Epithelial cell of proximal tubule (primary cell): ENCODE results near the gene OXER1. TPM values are rescaled to one million over a fixed set of nuclear protein-coding genes. Genes with fewer than 3 reads are reported as not detected.

ENCODE experiments used
- DNase-seq: peaks from one replicate; pipeline ENCODE4 v3.0.0-alpha.2; 2011; ENCODE audit warnings: low read depth
- H3K4me3 ChIP-seq: 2 replicates; pipeline ENCODE4 v1.5.1; 2011; ENCODE audit warnings: low read depth, mild to moderate bottlenecking, low read length
- CTCF ChIP-seq: conservative IDR thresholded peaks from 2 replicates; pipeline ENCODE4 v1.5.1; 2012; ENCODE audit warnings: low read depth, mild to moderate bottlenecking, low read length
- total RNA-seq: library from RNA; depleted of rRNA; stranded (reverse); fragments of >200 nt; gene quantifications from 2 replicates; pipeline ENCODE4 v1.2.3, GENCODE V29; 2015

The OXER1 gene
- total RNA-seq, 1 donor from 2014 or later, result not detected

GRCh38 chr2:42748840-42749239 is 15.1 kb downstream of the OXER1 start:
- DNase-seq, result no peak
- TF ChIP-seq CTCF, result no peak

GRCh38 chr2:42747422-42747821 is 16.5 kb downstream of the OXER1 start:
- H3K4me3 ChIP-seq, result no peak overlapping the region
- TF ChIP-seq CTCF, result no peak
- DNase-seq, result no peak

More at GRCh38 chr2:42748840-42749239, 15.1 kb downstream of the OXER1 start:
- no peak overlapping the region for H3K4me3 ChIP-seq

- no peak overlapping the region for H3K4me3 ChIP-seq
- DNase-seq, result no peak
- no peak for TF ChIP-seq CTCF
Observed at GRCh38 chr2:42744545-42745082, 19.3 kb downstream of the OXER1 start.

- no peak for DNase-seq
- TF ChIP-seq CTCF, result no peak
- H3K4me3 ChIP-seq, result no peak overlapping the region
Observed at GRCh38 chr2:42743659-42743990, 20.3 kb downstream of the OXER1 start.

- DNase-seq, result no peak
- TF ChIP-seq CTCF, result no peak
- H3K4me3 ChIP-seq, result no peak overlapping the region
Observed at GRCh38 chr2:42742740-42743658, 20.9 kb downstream of the OXER1 start.

- TF ChIP-seq CTCF, result no peak
- H3K4me3 ChIP-seq, result no peak overlapping the region
- no peak for DNase-seq
Observed at GRCh38 chr2:42741140-42741539, 22.8 kb downstream of the OXER1 start.
